ENCODE measurements around the gene TSC2. TPM values are rescaled to one million over a fixed set of nuclear protein-coding genes. Genes with fewer than 3 reads are reported as not detected.

Gene TSC2
- total RNA-seq, 1 donor from 2014 or later: 73.3 TPM

- peak; percentile 87 for DNase-seq (ENCODE audit: low spot score)
- intact Hi-C loops (cut with DNase I): loop anchor here (10.0 kb wide), 1 partner anchor 495 kb away; no protein-coding TSS in a partner anchor
Observed at GRCh38 chr16:2039274-2040031, 8.3 kb upstream of the TSC2 start.

GRCh38 chr16:2040041-2040786 lies 7.6 kb upstream of the TSC2 start:
- intact Hi-C loops (cut with DNase I): no loop called here

GRCh38 chr16:2040787-2041522 lies 6.8 kb upstream of the TSC2 start:
- intact Hi-C loops (cut with DNase I): no loop called here
- DNase-seq (ENCODE audit: low spot score): no peak

More at GRCh38 chr16:2040041-2040786, 7.6 kb upstream of the TSC2 start:
- DNase-seq (ENCODE audit: low spot score): no peak

GRCh38 chr16:2042171-2042985 lies 5.4 kb upstream of the TSC2 start:
- intact Hi-C loops (cut with DNase I): no loop called here
- no peak for DNase-seq (ENCODE audit: low spot score)

- no peak for DNase-seq (ENCODE audit: low spot score)
Observed at GRCh38 chr16:2042986-2043666, 4.7 kb upstream of the TSC2 start.

GRCh38 chr16:2043667-2044451 lies 3.9 kb upstream of the TSC2 start:
- no peak for DNase-seq (ENCODE audit: low spot score)
- intact Hi-C loops (cut with DNase I): loop anchor here (2.0 kb wide), 1 partner anchor 15 kb away; no protein-coding TSS in a partner anchor

More at GRCh38 chr16:2042986-2043666, 4.7 kb upstream of the TSC2 start:
- intact Hi-C loops (cut with DNase I): no loop called here

GRCh38 chr16:2044541-2044940 lies 3.2 kb upstream of the TSC2 start:
- DNase-seq (ENCODE audit: low spot score): no peak
- intact Hi-C loops (cut with DNase I): loop anchor here (2.0 kb wide), 1 partner anchor 16 kb away; no protein-coding TSS in a partner anchor

- no peak for DNase-seq (ENCODE audit: low spot score)
- intact Hi-C loops (cut with DNase I): loop anchor here (2.0 to 5.0 kb wide), 2 partner anchors 17 to 34 kb away; no protein-coding TSS in a partner anchor
Observed at GRCh38 chr16:2045965-2046892, 1.6 kb upstream of the TSC2 start.

GRCh38 chr16:2046893-2047329 lies 874 bp upstream of the TSC2 start:
- DNase-seq (ENCODE audit: low spot score): no peak
- intact Hi-C loops (cut with DNase I): loop anchor here (5.0 kb wide), 1 partner anchor 35 kb away; no protein-coding TSS in a partner anchor

- intact Hi-C loops (cut with DNase I): loop anchor here (5.0 kb wide), 1 partner anchor 36 kb away; no protein-coding TSS in a partner anchor
- no peak for DNase-seq (ENCODE audit: low spot score)
Observed at GRCh38 chr16:2048116-2048543, 345 bp downstream of the TSC2 start.

GRCh38 chr16:2053211-2053610 lies 5.4 kb downstream of the TSC2 start:
- intact Hi-C loops (cut with DNase I): no loop called here
- no peak for DNase-seq (ENCODE audit: low spot score)

GRCh38 chr16:2053897-2054296 lies 6.1 kb downstream of the TSC2 start:
- intact Hi-C loops (cut with DNase I): no loop called here

GRCh38 chr16:2054543-2055245 lies 6.9 kb downstream of the TSC2 start:
- no peak for DNase-seq (ENCODE audit: low spot score)
- intact Hi-C loops (cut with DNase I): no loop called here

More at GRCh38 chr16:2053897-2054296, 6.1 kb downstream of the TSC2 start:
- DNase-seq (ENCODE audit: low spot score): no peak

GRCh38 chr16:2056077-2056476 lies 8.3 kb downstream of the TSC2 start:
- DNase-seq (ENCODE audit: low spot score): no peak
- intact Hi-C loops (cut with DNase I): no loop called here

GRCh38 chr16:2056681-2057407 lies 9.1 kb downstream of the TSC2 start:
- intact Hi-C loops (cut with DNase I): no loop called here
- no peak for DNase-seq (ENCODE audit: low spot score)
